GM12801 (cell line): ENCODE data around the gene ZNF30.

Experiments
- TF ChIP-seq, protein P1 (sequence below): IDR thresholded peaks from one replicate; pipeline ENCODE4 v1.5.1; 2011; ENCODE audit warnings: control low read depth; ENCODE audit not compliant: insufficient read length; ENCODE audit errors: extremely low read depth

Gene ZNF30

DNA sequence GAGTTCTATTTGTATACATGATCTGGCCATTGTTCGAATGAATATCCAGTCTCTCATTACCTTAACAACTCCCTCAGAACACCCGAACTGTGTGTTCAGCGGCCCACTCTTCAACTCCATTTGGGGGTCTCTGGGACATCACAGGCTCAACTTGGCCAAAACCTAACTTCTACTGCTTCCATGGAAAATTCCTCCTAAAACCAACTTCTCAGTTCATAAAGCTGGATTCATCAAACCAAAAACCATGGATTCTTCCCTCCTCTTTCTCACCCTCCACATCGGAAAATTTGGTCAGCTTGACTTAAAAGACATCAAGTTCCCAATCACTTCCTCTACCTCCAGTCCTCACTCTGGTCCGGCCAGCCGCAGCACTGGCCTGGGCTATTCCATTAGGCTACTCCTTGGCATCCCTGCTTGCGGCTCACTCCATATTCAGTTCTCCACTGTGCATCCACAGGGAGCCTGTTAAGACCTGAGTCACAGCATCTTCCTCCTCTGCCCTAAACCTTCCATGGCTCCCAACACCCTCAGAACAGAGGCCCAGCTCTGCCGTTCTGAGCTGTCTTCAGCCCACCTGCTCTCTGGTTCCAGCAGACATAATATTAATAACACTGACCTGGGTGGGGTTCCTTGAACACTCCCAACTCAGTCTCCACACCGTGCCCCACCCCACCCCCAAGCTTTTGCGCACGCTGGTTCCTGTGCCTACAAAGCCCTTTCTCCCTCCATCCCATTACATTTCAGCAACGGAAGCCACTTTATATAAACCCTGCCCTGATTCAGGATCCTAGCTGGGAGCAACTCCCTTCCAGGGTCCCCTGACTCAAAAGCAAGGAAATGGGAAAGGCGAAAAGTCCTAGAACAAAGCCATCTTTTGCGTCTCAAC, 36.2 kb downstream of the ZNF30 start:
- TF ChIP-seq, protein P1, sequence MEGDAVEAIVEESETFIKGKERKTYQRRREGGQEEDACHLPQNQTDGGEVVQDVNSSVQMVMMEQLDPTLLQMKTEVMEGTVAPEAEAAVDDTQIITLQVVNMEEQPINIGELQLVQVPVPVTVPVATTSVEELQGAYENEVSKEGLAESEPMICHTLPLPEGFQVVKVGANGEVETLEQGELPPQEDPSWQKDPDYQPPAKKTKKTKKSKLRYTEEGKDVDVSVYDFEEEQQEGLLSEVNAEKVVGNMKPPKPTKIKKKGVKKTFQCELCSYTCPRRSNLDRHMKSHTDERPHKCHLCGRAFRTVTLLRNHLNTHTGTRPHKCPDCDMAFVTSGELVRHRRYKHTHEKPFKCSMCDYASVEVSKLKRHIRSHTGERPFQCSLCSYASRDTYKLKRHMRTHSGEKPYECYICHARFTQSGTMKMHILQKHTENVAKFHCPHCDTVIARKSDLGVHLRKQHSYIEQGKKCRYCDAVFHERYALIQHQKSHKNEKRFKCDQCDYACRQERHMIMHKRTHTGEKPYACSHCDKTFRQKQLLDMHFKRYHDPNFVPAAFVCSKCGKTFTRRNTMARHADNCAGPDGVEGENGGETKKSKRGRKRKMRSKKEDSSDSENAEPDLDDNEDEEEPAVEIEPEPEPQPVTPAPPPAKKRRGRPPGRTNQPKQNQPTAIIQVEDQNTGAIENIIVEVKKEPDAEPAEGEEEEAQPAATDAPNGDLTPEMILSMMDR = no peak

DNA sequence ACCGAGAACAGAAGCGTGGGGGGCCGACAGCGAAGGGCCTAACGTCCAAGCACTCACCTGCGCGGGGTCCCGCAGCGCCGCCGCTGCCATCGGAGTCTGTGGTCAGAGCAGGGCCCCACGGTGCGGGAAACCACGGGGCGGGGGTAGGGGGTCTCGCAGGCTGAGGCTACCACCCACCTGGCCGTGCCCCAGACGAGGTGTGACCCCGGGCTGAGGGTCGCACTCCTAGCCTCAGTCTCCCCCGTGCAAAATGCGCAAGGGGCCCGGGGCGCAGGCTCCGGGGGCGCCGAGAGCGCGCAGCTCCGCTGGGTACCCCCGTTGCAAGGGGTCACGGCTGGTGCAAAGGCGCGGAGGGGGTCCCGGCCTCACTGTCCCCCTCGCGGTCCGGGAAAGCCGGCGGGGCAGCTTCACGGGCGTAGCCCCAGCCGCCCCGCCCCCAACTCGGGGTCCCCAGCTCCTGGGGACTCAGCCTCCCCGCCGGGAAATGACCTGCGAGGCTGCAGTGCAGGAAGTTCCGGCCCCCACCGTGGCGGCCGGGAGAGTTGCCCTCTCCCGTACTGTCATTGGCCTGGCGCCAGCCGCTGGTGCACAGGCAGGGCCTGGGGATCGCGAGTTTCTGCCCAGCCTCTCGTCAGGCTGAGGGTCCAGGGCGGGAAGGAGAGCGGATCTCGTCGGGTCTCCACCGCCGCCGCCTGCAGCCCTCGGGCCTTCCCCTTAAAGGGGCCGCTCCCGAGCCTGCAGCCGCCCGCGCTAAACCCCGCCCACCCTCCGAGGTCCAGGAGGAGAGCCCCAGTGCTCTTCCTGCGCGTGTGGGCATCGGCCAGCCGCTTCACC, 37.1 kb downstream of the ZNF30 start, which contains the start of gene ZNF792:
Gene ZNF792, minus strand, starts transcription at position 657 of the 834 bp plus-strand sequence. Its CDS starts 567 bp downstream, at position 90.
- TF ChIP-seq, protein P1 = no peak

DNA sequence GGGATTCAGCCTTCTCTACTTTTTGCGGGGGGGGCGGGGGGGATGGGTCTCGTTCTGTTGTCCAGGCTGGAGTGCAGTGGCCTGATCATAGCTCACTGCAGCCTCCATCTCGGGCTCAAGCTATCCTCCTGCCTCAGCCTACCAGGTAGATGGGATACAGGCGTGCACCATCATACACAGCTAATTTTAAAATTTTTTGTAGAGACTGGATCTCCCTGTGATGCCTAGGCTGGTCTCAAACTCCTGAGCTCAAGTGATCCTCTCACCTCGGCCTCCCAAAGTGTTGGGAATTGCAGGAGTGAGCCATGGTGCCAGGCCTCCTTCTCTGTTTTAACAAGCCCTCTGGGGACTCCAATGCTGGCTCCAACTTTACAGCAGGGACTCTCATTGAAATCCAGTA, 37.9 kb downstream of the ZNF30 start:
- TF ChIP-seq, protein P1 = no peak

DNA sequence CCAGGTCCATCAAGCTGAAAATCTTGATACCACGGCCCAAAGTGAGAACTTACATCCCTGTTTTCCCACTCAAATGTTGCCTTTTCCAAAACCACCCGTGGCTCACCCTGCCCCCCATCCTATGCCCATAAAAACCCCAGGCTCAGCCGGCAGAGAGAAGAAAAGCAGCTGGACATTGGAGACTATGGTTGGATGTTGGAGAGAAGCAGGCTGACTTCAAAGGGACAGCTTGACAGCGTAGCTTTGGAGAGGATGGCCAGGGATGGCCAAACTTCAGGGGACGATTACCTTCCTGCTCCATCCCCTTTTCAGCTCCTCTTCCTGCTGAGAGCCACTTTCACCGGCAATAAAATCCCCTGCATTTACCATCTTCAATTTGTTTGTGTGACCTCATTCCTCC, 40.8 kb downstream of the ZNF30 start:
- TF ChIP-seq, protein P1 = no peak

DNA sequence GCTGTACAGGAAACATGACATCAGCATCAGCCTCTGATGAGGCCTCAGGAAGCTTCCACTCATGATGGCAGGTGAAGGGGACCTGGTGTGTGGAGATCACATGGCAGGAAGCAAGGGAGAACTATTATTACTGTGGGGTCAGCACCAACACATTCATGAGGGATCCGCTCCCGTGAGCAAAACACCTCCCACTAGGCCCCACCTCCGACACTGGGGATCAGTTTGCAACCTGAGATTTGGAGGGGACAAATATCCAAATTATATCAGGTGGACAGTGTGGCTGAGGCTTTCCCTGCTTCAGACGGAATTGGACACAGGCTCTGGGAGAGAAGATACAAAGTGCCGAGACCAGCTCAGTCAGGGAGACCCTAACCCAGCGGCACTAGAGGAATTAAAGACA, 43.0 kb downstream of the ZNF30 start:
- TF ChIP-seq, protein P1 = no peak

DNA sequence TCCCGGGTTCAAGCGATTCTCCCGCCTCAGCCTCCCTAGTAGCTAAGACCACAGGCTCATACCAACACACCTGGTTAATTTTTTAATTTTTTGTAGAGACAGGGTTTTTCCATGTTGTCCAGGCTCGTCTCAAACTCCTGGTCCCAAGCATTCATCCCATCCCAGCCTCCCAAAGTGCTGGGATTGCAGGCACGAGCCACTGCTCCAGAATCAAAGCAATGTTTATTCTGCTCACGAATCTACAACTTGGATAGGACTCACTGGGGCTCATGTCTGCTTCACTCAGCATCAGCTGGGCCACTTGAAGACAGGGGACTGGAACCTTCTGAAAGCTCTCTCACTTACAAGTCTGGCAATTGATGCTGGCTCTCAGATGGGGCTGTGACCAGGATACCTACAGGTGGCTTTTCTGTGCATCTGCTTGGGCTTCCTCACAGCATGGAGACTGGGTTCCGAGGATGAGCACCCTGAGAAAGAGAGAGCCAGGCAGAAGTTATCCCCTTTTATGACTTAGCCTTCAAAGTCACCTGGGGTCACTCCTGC, 45.5 kb downstream of the ZNF30 start:
- TF ChIP-seq, protein P1 = no peak

DNA sequence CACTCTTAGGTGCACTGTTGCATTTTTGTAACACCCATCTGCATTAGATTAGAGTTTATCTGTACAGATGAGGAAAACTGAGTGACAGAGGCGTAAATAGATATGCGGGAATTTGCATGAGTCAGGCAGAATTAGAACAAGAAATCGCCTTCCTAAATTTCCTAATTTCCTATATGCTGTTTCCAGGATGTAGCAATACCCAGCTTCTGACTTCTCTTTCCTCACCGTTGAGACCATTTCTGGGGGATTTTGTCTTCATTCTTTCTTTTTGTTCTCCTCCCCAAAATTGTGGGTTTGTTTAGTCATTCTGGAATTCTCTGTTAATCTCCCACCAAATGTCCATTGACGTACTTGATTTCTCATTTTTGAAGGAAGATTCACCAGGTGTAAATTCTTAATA, 47.9 kb downstream of the ZNF30 start:
- TF ChIP-seq, protein P1 = no peak
